ENCODE measurements around the gene DMXL1. TPM values are rescaled to one million over a fixed set of nuclear protein-coding genes. Genes with fewer than 3 reads are reported as not detected.
A peak's percentile ranks its signal among the peaks of the same experiment; 100 is the strongest.
"Not testable (repeated sequence)": the region's sequence is repeated elsewhere in the genome, so short reads cannot be mapped to it uniquely, and the experiment has no call there.

DMXL1 gene
- total RNA-seq, 8 experiments from 2014 or later = 15.7 to 43.1 (median 25.8) TPM

DNA sequence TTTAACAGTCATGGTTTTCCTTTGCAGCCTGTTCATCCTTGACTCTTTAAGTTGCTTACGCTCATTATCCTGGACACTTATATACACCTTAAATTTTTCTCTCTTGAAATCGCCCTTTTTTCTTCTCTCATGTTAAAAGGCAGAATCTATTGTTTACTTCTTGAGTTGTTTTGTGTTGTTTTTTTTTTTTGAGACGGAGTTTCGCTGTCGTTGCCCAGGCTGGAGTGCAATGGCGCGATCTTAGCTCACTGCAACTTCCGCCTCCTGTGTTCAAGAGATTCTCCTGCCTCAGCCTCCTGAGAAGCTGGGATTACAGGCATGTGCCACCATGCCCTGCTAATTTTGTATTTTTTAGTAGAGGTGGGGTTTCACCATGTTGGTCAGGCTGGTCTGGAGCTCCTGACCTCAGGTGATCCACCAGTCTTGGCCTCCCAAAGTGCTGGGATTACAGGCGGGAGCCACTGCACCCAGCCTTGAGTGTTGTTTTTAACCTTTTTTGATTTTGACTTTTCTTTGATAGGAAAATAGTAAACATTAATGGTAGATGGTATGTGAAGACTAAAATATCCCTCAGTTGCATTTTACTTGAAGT, 3.0 kb downstream of the DMXL1 start:
- 64 to 100% (median 86%) methylated on average over 1 to 8 of the region's 9 CpGs for WGBS, 10 experiments
- ATAC-seq (replicated peaks in 6 of 8); in situ Hi-C loops (cut with MboI; ENCODE audit: low pct_unique_long_range_greater_than_20kb in 2 of 9, low sequenced_read_pairs in 9 of 9, unreplicated experiment in 9 of 9): not testable (repeated sequence)

DNA sequence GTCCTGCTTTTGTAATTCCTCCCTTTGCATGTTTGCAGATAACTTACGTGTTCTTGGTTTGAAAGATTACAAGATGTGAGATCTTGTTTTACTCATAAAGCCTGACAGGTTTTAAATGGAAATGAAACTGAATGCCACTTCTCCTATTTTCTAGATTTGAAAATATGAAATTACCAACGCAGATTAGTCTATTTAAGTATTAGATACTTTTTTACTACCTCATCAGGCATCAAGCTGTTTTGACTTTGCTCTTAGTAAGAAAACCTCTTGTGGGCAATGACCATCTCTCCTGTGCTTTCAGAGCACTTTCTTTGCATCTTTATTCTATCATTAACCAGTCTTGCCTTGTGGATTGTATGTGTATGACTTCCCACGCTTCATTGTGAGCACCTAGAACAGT, 3.5 kb downstream of the DMXL1 start:
- Histone ChIP-seq H3K27ac (no peak overlapping the region), H3K4me3 (no peak overlapping the region), H3K4me1 (replicated peaks in 1 of 2) (peaks cover 17 to 18% of the 10 kb centered on the region in 2 donors)
- in situ Hi-C loops (cut with MboI; ENCODE audit: low pct_unique_long_range_greater_than_20kb in 2 of 9, low sequenced_read_pairs in 9 of 9, unreplicated experiment in 9 of 9) = no loop called here
- ATAC-seq (replicated peaks in 6 of 8) = no peak
- 62 to 100% (median 89%) methylated on average over 1 to 3 of the region's 3 CpGs for whole genome bisulfite sequencing, 10 experiments

More for the DNA sequence above, 3.0 kb downstream of the DMXL1 start:
- H3K4me3 ChIP-seq, H3K27ac ChIP-seq: not testable (repeated sequence)
- peaks cover 11 to 12% of the 10 kb centered on the region in 2 donors for H3K4me1 ChIP-seq (replicated peaks in 1 of 2)

DNA sequence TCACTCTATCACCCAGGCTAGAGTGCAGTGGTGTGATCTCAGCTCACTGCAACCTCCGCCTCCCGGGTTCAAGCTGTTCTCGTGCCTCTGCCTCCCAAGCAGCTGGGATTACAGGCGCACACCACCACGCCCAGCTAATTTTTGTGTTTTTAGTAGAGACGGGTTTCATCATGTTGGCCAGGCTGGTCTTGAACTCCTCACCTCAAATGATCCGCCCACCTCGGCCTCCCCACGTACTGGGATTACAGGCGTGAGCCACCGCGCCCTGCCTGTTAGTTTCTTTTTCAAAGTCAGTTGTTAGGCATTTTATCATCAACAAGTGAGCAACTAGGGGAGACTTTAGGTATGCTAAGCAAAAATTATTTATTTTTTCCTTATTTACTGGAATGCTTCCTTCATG, 4.4 kb downstream of the DMXL1 start:
- H3K27ac ChIP-seq; ATAC-seq (replicated peaks in 6 of 8); in situ Hi-C loops (cut with MboI; ENCODE audit: low pct_unique_long_range_greater_than_20kb in 2 of 9, low sequenced_read_pairs in 9 of 9, unreplicated experiment in 9 of 9); H3K4me3 ChIP-seq: not testable (repeated sequence)
- WGBS, 10 experiments = 92 to 100% (median 97%) methylated on average over 1 to 12 of the region's 12 CpGs
- H3K4me1 ChIP-seq (replicated peaks in 1 of 2) = peaks cover 12 to 21% of the 10 kb centered on the region in 2 donors

- Histone ChIP-seq H3K4me1 (replicated peaks in 1 of 2) (peaks cover 12 to 24% of the 10 kb centered on the region in 2 donors), H3K4me3 (no peak overlapping the region), H3K27ac (no peak overlapping the region)
- ATAC-seq (replicated peaks in 6 of 8) = no peak
- WGBS, 10 experiments = 14 to 100% (median 79%) methylated on average over 1 of the region's 1 CpG; no CpG with 5 or more reads in 2 of the 10 experiments
- in situ Hi-C loops (cut with MboI; ENCODE audit: low pct_unique_long_range_greater_than_20kb in 2 of 9, low sequenced_read_pairs in 9 of 9, unreplicated experiment in 9 of 9) = no loop called here
Observed at GRCh38 chr5:119076080-119076479, 5.2 kb downstream of the DMXL1 start.

DNA sequence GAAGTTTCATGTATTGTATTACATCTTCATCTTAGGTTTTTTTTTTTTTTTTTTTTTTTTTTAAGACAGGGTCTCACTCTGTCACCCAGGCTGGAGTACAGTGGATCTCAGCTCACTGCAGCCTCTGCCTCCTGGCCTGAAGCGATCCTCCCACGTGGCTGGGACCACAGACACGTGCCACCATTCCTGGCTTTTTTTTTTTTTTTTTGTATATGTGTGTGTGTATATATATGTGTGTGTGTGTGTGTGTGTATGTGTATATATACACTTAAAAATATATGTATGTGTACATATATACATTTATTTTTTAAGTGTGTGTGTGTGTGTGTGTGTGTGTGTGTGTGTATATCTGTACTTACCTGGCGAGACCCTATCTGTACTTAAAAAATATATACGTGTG, 6.6 kb downstream of the DMXL1 start:
- ATAC-seq (replicated peaks in 6 of 8) = no peak
- peaks cover 12 to 23% of the 10 kb centered on the region in 2 donors for H3K4me1 ChIP-seq (replicated peaks in 1 of 2)
- 67 to 100% (median 94%) methylated on average over 1 to 3 of the region's 5 CpGs; no CpG with 5 or more reads in 5 of the 10 experiments for WGBS, 10 experiments
- in situ Hi-C loops (cut with MboI; ENCODE audit: low pct_unique_long_range_greater_than_20kb in 2 of 9, low sequenced_read_pairs in 9 of 9, unreplicated experiment in 9 of 9) = no loop called here
- H3K4me3 ChIP-seq = no peak overlapping the region
- no peak overlapping the region for H3K27ac ChIP-seq

DNA sequence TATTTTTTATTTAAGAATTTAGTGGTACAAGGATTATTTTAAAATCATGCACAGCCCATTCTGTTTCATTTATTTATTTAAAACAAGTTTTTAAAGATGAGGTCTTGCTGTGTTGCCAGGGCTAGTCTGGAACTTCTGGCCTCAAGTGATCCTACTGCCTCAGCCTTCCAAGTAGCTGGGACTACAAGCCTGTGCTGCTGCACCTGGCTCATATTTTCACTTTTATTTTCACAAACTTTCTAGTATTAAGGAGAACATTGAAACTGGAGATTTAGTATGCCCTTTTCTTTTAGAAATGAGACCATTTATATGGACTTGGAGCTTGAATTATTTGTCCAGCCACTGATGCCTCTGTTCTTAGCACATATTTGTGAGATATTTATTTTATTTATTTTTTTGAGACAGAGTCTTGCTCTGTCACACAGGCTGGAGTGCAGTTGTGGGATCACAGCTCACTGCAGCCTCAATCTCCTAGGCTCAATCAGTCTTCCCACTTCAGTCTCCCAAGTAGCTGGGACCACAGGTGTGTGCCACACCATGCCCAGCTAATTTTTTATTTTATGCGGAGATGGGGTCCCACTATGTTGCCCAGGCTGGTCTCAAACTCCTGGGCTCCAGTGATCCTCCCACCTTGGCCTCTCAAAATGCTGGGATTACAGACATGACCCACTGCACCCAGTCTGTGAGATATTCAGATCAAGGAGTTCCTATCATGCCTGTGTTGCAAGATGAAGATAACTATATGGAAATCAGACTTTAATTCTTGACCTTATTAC, 7.4 kb downstream of the DMXL1 start:
- no peak for ATAC-seq (replicated peaks in 6 of 8)
- no peak overlapping the region for H3K4me3 ChIP-seq
- in situ Hi-C loops (cut with MboI; ENCODE audit: low pct_unique_long_range_greater_than_20kb in 2 of 9, low sequenced_read_pairs in 9 of 9, unreplicated experiment in 9 of 9) = no loop called here
- 100% methylated on average over 1 of the region's 1 CpG; no CpG with 5 or more reads in 6 of the 10 experiments for WGBS, 10 experiments
- peaks cover 9 to 15% of the 10 kb centered on the region in 2 donors for H3K4me1 ChIP-seq (replicated peaks in 1 of 2)
- H3K27ac ChIP-seq = no peak overlapping the region

GRCh38 chr5:119078861-119079260, 8.0 kb downstream of the DMXL1 start:
- peaks cover 7 to 13% of the 10 kb centered on the region in 2 donors for H3K4me1 ChIP-seq (replicated peaks in 1 of 2)
- ATAC-seq (replicated peaks in 6 of 8) = no peak
- H3K27ac ChIP-seq = peak overlapping the region in 1 of 2 donors; percentile 51
- 80 to 100% (median 100%) methylated on average over 1 of the region's 1 CpG; no CpG with 5 or more reads in 3 of the 10 experiments for WGBS, 10 experiments
- no peak overlapping the region for H3K4me3 ChIP-seq
- in situ Hi-C loops (cut with MboI; ENCODE audit: low pct_unique_long_range_greater_than_20kb in 2 of 9, low sequenced_read_pairs in 9 of 9, unreplicated experiment in 9 of 9) = no loop called here

DNA sequence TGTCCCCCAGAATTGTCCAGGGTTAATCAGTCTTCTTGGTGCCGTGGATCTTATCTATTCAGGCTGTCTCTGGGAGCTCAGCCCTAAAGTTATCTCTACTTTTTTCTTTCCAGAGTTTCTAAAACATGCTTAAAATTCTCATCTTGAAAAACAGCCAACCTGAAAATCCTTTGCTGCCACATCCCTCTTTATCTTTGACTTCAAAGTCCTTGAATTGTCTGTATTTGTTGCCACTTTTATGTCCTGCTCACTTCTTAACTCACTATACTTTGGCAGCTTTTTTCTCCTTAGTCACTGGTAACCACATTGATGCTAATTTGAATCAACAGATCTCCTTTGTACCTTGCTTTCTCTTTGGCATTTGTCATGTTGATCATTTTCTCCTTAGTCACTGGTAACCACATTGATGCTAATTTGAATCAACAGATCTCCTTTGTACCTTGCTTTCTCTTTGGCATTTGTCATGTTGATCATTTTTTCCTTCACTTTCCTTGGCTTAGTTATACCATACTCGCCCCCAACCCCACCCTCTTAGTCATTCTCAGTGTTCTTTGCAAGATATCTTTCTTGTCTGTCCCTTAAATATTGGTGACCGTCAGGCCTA, 8.5 kb downstream of the DMXL1 start:
- Histone ChIP-seq H3K4me3 (no peak overlapping the region), H3K27ac (peak overlapping the region in 1 of 2 donors; percentile 51), H3K4me1 (replicated peaks in 1 of 2) (peaks cover 7 to 13% of the 10 kb centered on the region in 2 donors)
- in situ Hi-C loops (cut with MboI; ENCODE audit: low pct_unique_long_range_greater_than_20kb in 2 of 9, low sequenced_read_pairs in 9 of 9, unreplicated experiment in 9 of 9) = no loop called here
- peak in 7 of 8 experiments; percentile 22 to 81 (median 72) for ATAC-seq (replicated peaks in 6 of 8)
- WGBS, 10 experiments = 0 to 66% (median 34%) methylated on average over 1 to 3 of the region's 3 CpGs

DNA sequence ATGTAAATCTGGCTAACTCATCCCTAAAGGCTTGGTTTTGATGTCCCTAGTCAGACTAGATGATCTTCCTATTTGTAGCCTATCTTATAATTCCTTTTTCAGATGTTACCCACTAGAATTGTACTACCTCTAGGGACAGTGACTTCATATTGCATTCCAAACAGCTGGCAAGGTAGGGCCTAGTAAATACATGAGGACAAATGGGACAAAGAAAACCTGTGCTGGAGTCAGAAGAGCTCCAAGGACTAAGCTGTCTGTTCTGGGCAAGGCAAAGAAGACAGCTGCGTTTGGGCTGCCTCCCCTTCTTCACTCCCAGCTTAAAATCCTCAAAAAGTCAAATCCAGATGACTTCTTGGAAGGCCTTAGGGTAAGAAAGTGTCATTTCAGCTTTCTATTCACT, 10.0 kb downstream of the DMXL1 start:
- 0 to 50% methylated on average over 1 of the region's 1 CpG; no CpG with 5 or more reads in 8 of the 10 experiments for WGBS, 10 experiments
- ATAC-seq (replicated peaks in 6 of 8) = peak in 3 of 8 experiments; percentile 16 to 42 (median 33)
- Histone ChIP-seq H3K27ac (no peak overlapping the region), H3K4me1 (replicated peaks in 1 of 2) (peaks cover 7 to 13% of the 10 kb centered on the region in 2 donors), H3K4me3 (no peak overlapping the region)
- in situ Hi-C loops (cut with MboI; ENCODE audit: low pct_unique_long_range_greater_than_20kb in 2 of 9, low sequenced_read_pairs in 9 of 9, unreplicated experiment in 9 of 9) = no loop called here

- ATAC-seq (replicated peaks in 6 of 8) = no peak
- Histone ChIP-seq H3K4me3 (no peak overlapping the region), H3K27ac (no peak overlapping the region), H3K4me1 (replicated peaks in 1 of 2) (peaks cover 7 to 13% of the 10 kb centered on the region in 2 donors)
- in situ Hi-C loops (cut with MboI; ENCODE audit: low pct_unique_long_range_greater_than_20kb in 2 of 9, low sequenced_read_pairs in 9 of 9, unreplicated experiment in 9 of 9) = no loop called here
- WGBS, 10 experiments = 43 to 100% (median 90%) methylated on average over 1 to 3 of the region's 3 CpGs
Observed at GRCh38 chr5:119082691-119083090, 11.8 kb downstream of the DMXL1 start.

DNA sequence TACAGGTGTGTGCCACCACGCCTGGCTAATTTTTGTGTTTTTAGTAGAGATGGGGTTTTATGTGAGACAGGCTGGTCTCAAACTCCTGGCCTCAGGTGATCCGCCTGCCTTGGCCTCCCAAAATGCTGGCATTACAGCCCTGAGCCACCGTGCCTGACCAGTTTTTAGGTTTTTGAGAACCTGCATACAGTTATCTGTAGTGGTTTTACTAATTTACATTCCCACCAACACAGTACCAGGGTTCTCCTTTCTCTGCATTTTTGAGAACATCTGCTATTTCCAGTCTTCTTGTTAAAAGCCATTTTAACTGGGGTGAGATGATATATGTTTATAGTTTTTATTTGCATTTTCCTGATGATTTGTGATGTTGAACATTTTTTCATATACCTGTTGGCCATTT, 12.8 kb downstream of the DMXL1 start:
- no peak overlapping the region for H3K27ac ChIP-seq
- H3K4me1 ChIP-seq (replicated peaks in 1 of 2) = peaks cover 7 to 13% of the 10 kb centered on the region in 2 donors
- 80 to 100% (median 97%) methylated on average over 1 to 3 of the region's 3 CpGs; no CpG with 5 or more reads in 6 of the 10 experiments for WGBS, 10 experiments
- no peak overlapping the region for H3K4me3 ChIP-seq
- in situ Hi-C loops (cut with MboI; ENCODE audit: low pct_unique_long_range_greater_than_20kb in 2 of 9, low sequenced_read_pairs in 9 of 9, unreplicated experiment in 9 of 9) = no loop called here
- no peak for ATAC-seq (replicated peaks in 6 of 8)

GRCh38 chr5:119088438-119088837, 17.6 kb downstream of the DMXL1 start:
- no peak overlapping the region for H3K27ac ChIP-seq
- in situ Hi-C loops (cut with MboI; ENCODE audit: low pct_unique_long_range_greater_than_20kb in 2 of 9, low sequenced_read_pairs in 9 of 9, unreplicated experiment in 9 of 9) = no loop called here
- H3K4me1 ChIP-seq (replicated peaks in 1 of 2) = no peaks in the 10 kb centered on the region
- 74 to 100% (median 95%) methylated on average over 1 to 2 of the region's 2 CpGs for WGBS, 10 experiments
- ATAC-seq (replicated peaks in 6 of 8) = no peak
- no peak overlapping the region for H3K4me3 ChIP-seq

DNA sequence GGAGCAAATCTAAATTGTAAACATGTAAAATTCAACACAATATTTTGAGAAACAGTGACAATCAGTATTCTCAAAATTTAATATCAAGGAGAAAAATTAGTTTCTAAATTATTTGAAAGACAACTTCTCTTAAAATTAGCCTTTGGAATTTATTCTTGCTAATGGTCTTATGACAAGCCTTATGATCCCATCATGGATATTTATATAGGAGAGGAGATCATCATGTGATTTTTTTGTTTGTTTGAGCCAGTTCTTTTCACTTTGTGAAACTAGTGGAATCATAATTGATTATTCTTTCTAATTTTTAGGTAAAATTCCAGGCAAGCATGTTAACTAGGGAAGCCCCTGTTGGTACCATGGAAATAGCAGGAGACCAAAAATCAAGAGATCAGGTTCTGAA, 24.7 kb downstream of the DMXL1 start:
- in situ Hi-C loops (cut with MboI; ENCODE audit: low pct_unique_long_range_greater_than_20kb in 2 of 9, low sequenced_read_pairs in 9 of 9, unreplicated experiment in 9 of 9) = no loop called here
- Histone ChIP-seq H3K4me3 (no peak overlapping the region), H3K4me1 (replicated peaks in 1 of 2) (no peaks in the 10 kb centered on the region), H3K27ac (no peak overlapping the region)
- no peak for ATAC-seq (replicated peaks in 6 of 8)

Data from motor neuron (in vitro differentiated cells).